Glomerular endothelial cell (primary cell): ENCODE measurements around the gene CSF2. TPM values are rescaled to one million over a fixed set of nuclear protein-coding genes. Genes with fewer than 3 reads are reported as not detected.

Experiments used
- DNase-seq: peaks from one replicate; pipeline ENCODE4 v3.0.0-alpha.2; 2011; ENCODE audit warnings: low read depth, low spot score; ENCODE audit errors: extremely low read depth
- total RNA-seq: library from RNA; depleted of rRNA; stranded (reverse); fragments of >200 nt; gene quantifications from 2 replicates; pipeline ENCODE4 v1.2.3, GENCODE V29; 2015

CSF2 gene
- total RNA-seq, 1 donor from 2014 or later, result 31.6 TPM

- no peak for DNase-seq
These were observed 5.4 kb upstream of the CSF2 start for GRCh38 chr5:132067941-132068808.

GRCh38 chr5:132069561-132069960 is 4.0 kb upstream of the CSF2 start:
- DNase-seq, result no peak

- no peak for DNase-seq
These were observed 3.6 kb upstream of the CSF2 start for GRCh38 chr5:132069994-132070393.

GRCh38 chr5:132070460-132071337 is 2.9 kb upstream of the CSF2 start:
- no peak for DNase-seq

GRCh38 chr5:132071338-132071707 is 2.3 kb upstream of the CSF2 start:
- no peak for DNase-seq

- DNase-seq, result no peak
These were observed 1.5 kb upstream of the CSF2 start for GRCh38 chr5:132072070-132072469.

- DNase-seq, result no peak
These were observed 1.1 kb upstream of the CSF2 start for GRCh38 chr5:132072528-132072927.

- DNase-seq, result no peak
These were observed 642 bp downstream of the CSF2 start for GRCh38 chr5:132074091-132074771.

- no peak for DNase-seq
These were observed 1.5 kb downstream of the CSF2 start for GRCh38 chr5:132074772-132075718.

- DNase-seq, result no peak
These were observed 2.1 kb downstream of the CSF2 start for GRCh38 chr5:132075719-132076077.

GRCh38 chr5:132076202-132076830 is 2.7 kb downstream of the CSF2 start:
- no peak for DNase-seq

GRCh38 chr5:132076983-132077382 is 3.4 kb downstream of the CSF2 start:
- no peak for DNase-seq

- no peak for DNase-seq
These were observed 5.5 kb downstream of the CSF2 start for GRCh38 chr5:132079081-132079480.

- DNase-seq, result no peak
These were observed 6.0 kb downstream of the CSF2 start for GRCh38 chr5:132079619-132080018.

- no peak for DNase-seq
These were observed 7.0 kb downstream of the CSF2 start for GRCh38 chr5:132080595-132080994.

GRCh38 chr5:132081458-132081857 is 7.9 kb downstream of the CSF2 start:
- no peak for DNase-seq

- no peak for DNase-seq
These were observed 8.9 kb downstream of the CSF2 start for GRCh38 chr5:132082329-132083023.

GRCh38 chr5:132083071-132083678 is 9.6 kb downstream of the CSF2 start:
- no peak for DNase-seq

- no peak for DNase-seq
These were observed 12.1 kb downstream of the CSF2 start for GRCh38 chr5:132085686-132086085.
